Dendritic cell treated with granulocyte-macrophage colony-stimulating factor and Interleukin-4, amounts not matched to agents 40 ng/mL and 50 ng/mL, for 4 days (primary cell): ENCODE measurements around the gene LRRC74B.

Experiments
- H3K27ac Mint-ChIP-seq: one replicate; pipeline ENCODE4 v1.8.0; 2022; ENCODE audit warnings: mild to moderate bottlenecking, mixed read lengths
- H3K27me3 Mint-ChIP-seq: one replicate; pipeline ENCODE4 v1.8.0; 2022; ENCODE audit warnings: mild to moderate bottlenecking, mixed read lengths
- H3K36me3 Mint-ChIP-seq: one replicate; pipeline ENCODE4 v1.8.0; 2022; ENCODE audit warnings: low read depth, mixed read lengths
- H3K4me1 Mint-ChIP-seq: one replicate; pipeline ENCODE4 v1.8.0; 2022; ENCODE audit warnings: low read depth, mixed read lengths
- H3K4me3 Mint-ChIP-seq: one replicate; pipeline ENCODE4 v1.8.0; 2022; ENCODE audit warnings: mild to moderate bottlenecking, moderate library complexity, mixed read lengths
- H3K9me3 Mint-ChIP-seq: one replicate; pipeline ENCODE4 v1.8.0; 2022; ENCODE audit warnings: mixed read lengths
- intact Hi-C: fragments of 100-400 bp; cut with micrococcal nuclease; formaldehyde crosslinking; loops from one replicate; pipeline ENCODE4 v1.15.0; 2022

The LRRC74B gene

GRCh38 chr22:21022955-21023614, 22.7 kb upstream of the LRRC74B start:
- Mint-ChIP-seq H3K27me3 (peaks cover 19% of the 10 kb centered on the region), H3K4me1 (no peaks in the 10 kb centered on the region), H3K36me3 (no peaks in the 10 kb centered on the region), H3K27ac (peak overlapping the region; percentile 7), H3K4me3 (no peak overlapping the region), H3K9me3 (no peaks in the 10 kb centered on the region)
- intact Hi-C loops = no loop called here

GRCh38 chr22:21025266-21025665, 20.5 kb upstream of the LRRC74B start:
- Mint-ChIP-seq H3K9me3 (no peaks in the 10 kb centered on the region), H3K4me1 (no peaks in the 10 kb centered on the region), H3K4me3 (no peak overlapping the region), H3K36me3 (no peaks in the 10 kb centered on the region), H3K27ac (no peak overlapping the region), H3K27me3 (peaks cover 13% of the 10 kb centered on the region)
- intact Hi-C loops = no loop called here

DNA sequence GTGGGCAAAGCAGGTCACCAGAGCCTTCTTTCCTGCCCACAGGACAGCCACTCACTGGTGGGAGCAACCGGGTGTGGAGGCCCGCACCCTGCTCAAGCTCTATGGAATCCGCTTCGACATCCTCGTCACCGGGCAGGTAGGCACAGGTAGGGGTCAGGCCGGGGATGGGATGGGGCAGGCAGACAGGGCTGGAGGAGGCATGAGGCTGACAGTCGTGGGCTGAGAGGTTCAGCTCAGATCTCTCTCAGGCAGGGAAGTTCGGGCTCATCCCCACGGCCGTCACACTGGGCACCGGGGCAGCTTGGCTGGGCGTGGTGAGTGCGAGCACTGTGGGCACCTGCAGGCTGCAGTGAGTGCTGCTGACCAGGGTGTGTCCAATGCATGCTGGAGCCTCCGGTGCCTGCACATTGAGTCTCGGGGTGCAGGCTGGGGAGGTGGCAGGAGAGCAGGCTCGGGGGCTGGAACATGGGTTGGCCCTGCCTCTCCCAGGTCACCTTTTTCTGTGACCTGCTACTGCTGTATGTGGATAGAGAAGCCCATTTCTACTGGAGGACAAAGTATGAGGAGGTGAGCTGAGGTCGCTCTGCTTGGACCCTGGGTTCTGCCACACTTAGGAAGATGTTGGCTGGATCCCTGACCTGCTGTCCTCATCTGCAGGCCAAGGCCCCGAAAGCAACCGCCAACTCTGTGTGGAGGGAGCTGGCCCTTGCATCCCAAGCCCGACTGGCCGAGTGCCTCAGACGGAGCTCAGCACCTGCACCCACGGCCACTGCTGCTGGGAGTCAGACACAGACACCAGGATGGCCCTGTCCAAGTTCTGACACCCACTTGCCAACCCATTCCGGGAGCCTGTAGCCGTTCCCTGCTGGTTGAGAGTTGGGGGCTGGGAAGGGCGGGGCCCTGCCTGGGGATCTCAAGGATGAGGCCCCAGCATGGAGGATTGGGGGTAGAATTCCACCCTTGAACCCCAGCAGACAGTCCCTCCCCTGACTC, 19.7 kb upstream of the LRRC74B start:
- intact Hi-C loops = no loop called here
- no peak overlapping the region for H3K27ac Mint-ChIP-seq
- H3K9me3 Mint-ChIP-seq = no peaks in the 10 kb centered on the region
- no peak overlapping the region for H3K4me3 Mint-ChIP-seq
- H3K27me3 Mint-ChIP-seq = peaks cover 18% of the 10 kb centered on the region
- no peaks in the 10 kb centered on the region for H3K4me1 Mint-ChIP-seq
- no peaks in the 10 kb centered on the region for H3K36me3 Mint-ChIP-seq

- Mint-ChIP-seq H3K4me1 (no peaks in the 10 kb centered on the region), H3K27ac (no peak overlapping the region), H3K4me3 (no peak overlapping the region), H3K9me3 (no peaks in the 10 kb centered on the region), H3K27me3 (peaks cover 25% of the 10 kb centered on the region), H3K36me3 (no peaks in the 10 kb centered on the region)
- intact Hi-C loops = no loop called here
Measured at GRCh38 chr22:21026783-21027692, 18.7 kb upstream of the LRRC74B start.

DNA sequence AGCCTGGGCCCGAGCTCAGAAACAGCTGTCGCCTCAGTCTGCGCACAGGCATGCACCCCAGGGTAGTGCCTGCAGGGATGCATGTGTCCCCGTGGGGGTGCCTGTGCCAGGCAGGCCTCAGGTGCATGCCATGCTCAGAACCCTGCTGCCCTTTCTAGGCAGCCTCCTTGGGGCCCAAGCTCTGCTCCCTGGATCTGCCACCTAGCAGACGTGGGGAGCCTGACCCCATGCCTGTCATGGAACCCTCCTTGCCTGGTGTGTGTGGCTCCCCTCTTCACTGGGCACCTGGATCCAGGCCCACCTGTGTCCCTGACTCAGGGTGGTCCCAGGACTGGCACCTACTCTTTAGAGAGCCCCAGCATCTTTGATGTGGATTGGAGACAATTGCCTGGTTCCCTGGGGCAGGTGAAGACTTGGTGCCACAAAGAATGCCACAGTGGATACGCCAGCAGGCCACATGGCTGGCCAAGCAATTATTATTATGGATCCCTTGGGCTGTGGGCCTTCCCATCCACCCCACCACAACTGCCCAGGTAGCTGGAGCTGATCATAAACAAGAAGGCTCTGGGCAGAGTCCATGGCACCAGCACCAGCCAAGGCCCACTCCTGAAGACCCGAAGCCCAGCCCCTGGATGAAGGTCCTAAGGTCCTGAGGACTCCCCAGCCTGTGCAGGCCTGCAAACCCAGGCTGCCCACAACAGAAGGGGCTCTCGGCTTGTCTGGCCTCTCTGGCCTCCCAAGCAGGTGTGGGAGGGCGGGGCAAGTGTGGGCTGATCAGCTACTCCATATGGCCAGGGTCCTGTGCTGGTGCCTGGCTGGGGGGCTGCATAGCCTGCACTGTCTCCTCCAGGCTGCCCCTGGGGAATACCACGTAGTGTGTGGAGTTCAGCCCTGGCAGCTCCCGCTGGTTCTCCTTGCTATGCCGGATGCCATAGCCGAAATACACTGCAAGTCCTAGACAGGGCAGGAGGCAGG, 17.2 kb upstream of the LRRC74B start:
- Mint-ChIP-seq H3K9me3 (no peaks in the 10 kb centered on the region), H3K27me3 (peaks cover 36% of the 10 kb centered on the region), H3K27ac (no peak overlapping the region), H3K4me3 (no peak overlapping the region), H3K36me3 (no peaks in the 10 kb centered on the region), H3K4me1 (no peaks in the 10 kb centered on the region)
- intact Hi-C loops = no loop called here

GRCh38 chr22:21029486-21030025, 16.2 kb upstream of the LRRC74B start:
- Mint-ChIP-seq H3K27ac (no peak overlapping the region), H3K4me1 (no peaks in the 10 kb centered on the region), H3K36me3 (no peaks in the 10 kb centered on the region), H3K4me3 (no peak overlapping the region), H3K27me3 (peaks cover 39% of the 10 kb centered on the region), H3K9me3 (no peaks in the 10 kb centered on the region)
- intact Hi-C loops = no loop called here

DNA sequence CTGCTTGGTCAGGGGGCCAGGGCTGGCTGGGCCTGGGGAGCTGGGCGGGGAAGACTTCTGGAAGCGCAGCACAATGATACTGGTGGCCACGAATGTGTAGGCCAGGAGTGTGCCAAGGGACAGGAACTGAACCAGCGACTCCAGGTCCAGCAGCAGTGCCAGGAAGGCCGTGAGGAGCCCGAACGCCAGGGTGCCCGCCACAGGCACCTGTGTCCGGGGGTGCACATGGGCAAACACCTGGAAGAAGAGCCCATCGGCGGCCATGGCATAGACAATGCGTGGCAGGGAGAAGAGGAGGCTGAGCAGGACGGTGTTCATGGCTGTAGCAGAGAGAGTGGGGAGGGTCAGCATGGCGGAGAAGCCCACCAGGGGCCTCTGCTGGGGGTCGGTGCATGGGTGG, 15.7 kb upstream of the LRRC74B start:
- H3K27me3 Mint-ChIP-seq = peaks cover 41% of the 10 kb centered on the region
- H3K4me1 Mint-ChIP-seq = no peaks in the 10 kb centered on the region
- intact Hi-C loops = no loop called here
- no peak overlapping the region for H3K27ac Mint-ChIP-seq
- H3K4me3 Mint-ChIP-seq = no peak overlapping the region
- H3K36me3 Mint-ChIP-seq = no peaks in the 10 kb centered on the region
- H3K9me3 Mint-ChIP-seq = no peaks in the 10 kb centered on the region

DNA sequence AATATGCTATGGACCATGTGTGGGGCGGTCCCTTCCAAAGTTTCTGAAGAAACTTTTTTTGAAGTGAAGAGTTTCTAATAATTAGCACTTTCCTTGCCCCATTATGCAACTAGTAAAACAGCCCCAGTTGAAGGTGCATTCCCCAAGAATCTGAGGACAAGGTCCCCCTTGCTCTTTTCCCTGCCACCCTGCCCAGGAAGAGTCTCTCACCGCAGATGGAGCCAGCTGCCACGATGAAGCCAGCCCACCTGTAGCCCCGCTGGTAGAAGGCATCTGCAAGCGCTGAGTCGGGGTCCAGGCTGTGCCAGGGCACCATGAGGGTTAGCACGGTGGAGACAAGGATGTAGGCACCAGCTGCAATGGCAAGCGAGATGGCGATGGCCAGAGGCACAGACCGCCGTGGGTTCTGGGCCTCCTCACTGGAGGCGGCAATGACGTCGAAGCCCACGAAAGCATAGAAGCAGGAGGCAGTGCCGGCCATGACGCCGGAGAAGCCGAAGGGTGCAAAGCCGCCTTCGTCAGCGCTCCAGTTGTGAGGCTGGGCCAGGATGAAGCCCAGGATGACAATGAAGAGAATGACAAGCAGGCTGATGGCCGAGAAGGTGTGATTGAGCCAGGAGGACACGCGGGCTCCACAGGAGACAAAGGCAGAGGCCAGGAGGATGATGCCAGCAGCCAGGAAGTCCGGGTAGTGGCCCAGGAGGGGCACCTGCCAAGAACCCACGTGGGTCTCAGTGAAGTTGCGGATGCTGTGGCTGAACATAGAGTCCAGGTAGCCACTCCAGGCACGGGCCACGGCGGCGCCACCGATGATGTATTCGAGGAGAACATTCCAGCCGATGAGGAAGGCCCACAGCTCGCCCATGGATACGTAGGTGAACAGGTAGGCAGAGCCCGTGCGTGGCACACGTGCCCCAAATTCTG, 14.9 kb upstream of the LRRC74B start:
- Mint-ChIP-seq H3K4me3 (no peak overlapping the region), H3K27ac (no peak overlapping the region), H3K27me3 (peaks cover 40% of the 10 kb centered on the region), H3K4me1 (no peaks in the 10 kb centered on the region), H3K36me3 (no peaks in the 10 kb centered on the region), H3K9me3 (no peaks in the 10 kb centered on the region)
- intact Hi-C loops = no loop called here

DNA sequence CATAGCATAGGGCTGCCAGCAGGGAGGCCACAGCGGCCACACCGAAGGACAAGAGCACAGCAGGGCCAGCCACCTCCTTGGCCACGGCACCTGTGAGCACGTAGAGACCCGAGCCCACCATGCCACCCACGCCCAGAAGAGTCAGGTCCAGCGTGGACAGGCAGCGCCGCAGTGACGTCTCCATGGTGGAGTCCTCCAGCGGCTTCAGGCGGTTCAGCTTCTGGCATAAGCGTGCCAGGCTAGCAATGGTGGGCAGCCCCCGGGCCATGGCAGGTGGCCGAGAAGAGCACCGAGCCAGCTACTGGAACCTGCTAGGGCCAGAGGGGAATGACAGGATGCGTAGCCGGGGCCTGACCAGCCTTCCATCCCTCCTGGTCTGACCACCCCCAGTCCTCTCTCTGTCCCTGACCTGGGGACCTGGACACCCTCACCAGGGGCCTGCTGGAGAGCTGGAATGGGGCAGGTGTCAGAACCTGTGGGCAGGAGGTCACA, 14.2 kb upstream of the LRRC74B start:
- no peak overlapping the region for H3K27ac Mint-ChIP-seq
- no peak overlapping the region for H3K4me3 Mint-ChIP-seq
- no peaks in the 10 kb centered on the region for H3K9me3 Mint-ChIP-seq
- H3K36me3 Mint-ChIP-seq = no peaks in the 10 kb centered on the region
- no peaks in the 10 kb centered on the region for H3K4me1 Mint-ChIP-seq
- intact Hi-C loops = no loop called here
- peaks cover 40% of the 10 kb centered on the region for H3K27me3 Mint-ChIP-seq

DNA sequence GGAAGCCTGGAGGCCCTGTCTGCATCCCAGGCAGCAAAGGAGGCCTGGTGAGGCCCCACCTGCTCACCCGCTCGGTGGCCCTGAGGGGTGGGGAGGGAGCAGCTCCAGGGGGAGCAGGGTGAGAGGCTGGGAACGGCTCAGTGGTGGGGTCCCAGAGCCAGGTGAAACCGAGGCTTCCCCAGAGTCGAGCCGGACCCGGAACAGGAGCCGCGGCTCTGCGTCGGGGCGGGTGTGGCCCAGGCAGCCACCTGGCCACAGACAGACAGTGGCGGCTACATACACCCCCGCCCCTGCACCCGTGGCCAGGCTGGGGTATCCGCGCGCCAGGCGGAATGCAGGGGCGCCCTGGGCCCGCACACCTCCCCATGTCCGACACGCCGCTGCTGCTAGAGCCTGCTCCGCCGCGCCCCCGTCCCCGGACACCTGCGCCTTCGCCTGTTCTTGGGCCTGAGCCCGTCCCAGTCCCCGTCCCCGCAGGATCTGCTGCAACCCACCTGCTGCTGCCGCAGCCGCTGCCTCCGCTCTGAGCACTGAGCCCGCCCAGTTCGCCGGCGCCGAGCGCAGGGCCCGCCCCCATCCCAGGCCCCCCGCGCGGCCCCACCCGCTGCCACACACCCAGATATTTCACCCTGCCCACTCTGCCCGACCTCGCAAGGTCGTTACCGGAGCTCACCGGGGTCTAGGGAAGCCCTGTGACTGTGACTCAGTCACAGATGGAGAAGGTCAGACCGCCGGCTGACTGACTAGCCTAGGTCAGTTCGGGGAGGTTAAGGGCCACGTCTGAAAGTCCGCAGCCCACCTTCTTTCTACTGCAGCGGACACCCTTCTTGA, 13.5 kb upstream of the LRRC74B start, which contains the start of gene SLC7A4:
SLC7A4 (minus strand) TSS at position 525 of the 831 bp plus-strand sequence. CDS start 749 bp downstream, outside the sequence.
- no peak within 1 kb of the TSS for H3K4me3 Mint-ChIP-seq
- H3K4me1 Mint-ChIP-seq = peaks cover under 1% of the 10 kb centered on the region
- intact Hi-C loops = no loop called here
- H3K27ac Mint-ChIP-seq = no peak within 1 kb of the TSS
- H3K36me3 Mint-ChIP-seq = no peaks in the 10 kb centered on the region
- H3K27me3 Mint-ChIP-seq = peaks cover 40% of the 10 kb centered on the region
- no peaks in the 10 kb centered on the region for H3K9me3 Mint-ChIP-seq
